ENCODE results near the gene RABEPK. TPM values are rescaled to one million over a fixed set of nuclear protein-coding genes. Genes with fewer than 3 reads are reported as not detected.

RABEPK gene
- total RNA-seq, 4 donors from 2014 or later: 12.5 to 23.0 (median 15.0) TPM

DNA sequence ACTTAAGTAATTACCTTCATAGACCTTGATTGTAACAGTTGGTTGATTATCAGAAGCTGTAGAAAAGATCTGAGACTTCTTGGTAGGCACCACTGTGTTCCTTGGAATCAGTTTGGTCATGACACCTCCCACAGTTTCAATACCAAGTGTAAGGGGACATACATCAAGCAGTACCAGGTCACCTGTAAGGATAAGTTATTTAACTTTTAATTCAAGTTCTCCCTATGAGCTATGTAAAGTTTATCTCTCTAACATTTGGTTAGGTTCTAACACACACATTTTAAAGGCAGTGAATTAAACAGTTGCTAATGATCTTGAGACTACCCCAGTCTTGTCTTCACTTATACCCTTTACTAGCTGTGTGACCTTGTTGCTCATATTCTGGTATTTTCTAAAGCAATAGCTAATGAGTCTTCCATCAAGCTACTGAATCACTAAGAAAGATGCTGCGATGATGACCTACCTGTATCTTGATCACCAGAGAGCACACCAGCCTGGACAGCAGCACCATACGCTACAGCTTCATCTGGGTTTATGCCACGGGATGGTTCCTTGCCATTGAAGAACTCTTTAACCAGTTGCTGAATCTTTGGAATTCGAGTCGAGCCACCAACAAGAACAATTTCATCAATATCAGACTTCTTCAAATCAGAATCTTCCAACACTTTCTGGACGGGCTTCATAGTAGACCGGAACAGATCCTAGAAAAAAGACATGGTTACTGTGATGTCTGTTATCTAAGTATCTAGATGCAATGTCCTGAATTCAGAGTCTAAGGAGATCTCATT lies 38.0 kb downstream of the RABEPK start:
- TF ChIP-seq, protein P1, sequence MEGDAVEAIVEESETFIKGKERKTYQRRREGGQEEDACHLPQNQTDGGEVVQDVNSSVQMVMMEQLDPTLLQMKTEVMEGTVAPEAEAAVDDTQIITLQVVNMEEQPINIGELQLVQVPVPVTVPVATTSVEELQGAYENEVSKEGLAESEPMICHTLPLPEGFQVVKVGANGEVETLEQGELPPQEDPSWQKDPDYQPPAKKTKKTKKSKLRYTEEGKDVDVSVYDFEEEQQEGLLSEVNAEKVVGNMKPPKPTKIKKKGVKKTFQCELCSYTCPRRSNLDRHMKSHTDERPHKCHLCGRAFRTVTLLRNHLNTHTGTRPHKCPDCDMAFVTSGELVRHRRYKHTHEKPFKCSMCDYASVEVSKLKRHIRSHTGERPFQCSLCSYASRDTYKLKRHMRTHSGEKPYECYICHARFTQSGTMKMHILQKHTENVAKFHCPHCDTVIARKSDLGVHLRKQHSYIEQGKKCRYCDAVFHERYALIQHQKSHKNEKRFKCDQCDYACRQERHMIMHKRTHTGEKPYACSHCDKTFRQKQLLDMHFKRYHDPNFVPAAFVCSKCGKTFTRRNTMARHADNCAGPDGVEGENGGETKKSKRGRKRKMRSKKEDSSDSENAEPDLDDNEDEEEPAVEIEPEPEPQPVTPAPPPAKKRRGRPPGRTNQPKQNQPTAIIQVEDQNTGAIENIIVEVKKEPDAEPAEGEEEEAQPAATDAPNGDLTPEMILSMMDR (IDR thresholded peaks at IDR 0.05): no peak
- TF ChIP-seq POLR2A (IDR thresholded peaks at IDR 0.05): no peak
- peaks cover 28 to 65% (median 45%) of the 10 kb centered on the region in 3 donors for H3K36me3 ChIP-seq
- H3K27ac ChIP-seq: no peak overlapping the region

GRCh38 chr9:125238915-125239446 lies 38.6 kb downstream of the RABEPK start:
- no peaks in the 10 kb centered on the region for H3K27me3 ChIP-seq
- no peaks in the 10 kb centered on the region for H3K9me3 ChIP-seq
- peak overlapping the region in 2 of 4 donors; percentile 86 to 97 for H3K4me3 ChIP-seq
- DNase-seq: no peak
- WGBS, 2 donors: 75 to 83% methylated on average over 14 of the region's 14 CpGs
- no peak overlapping the region for H3K27ac ChIP-seq
- peaks cover 28 to 58% (median 45%) of the 10 kb centered on the region in 3 donors for H3K36me3 ChIP-seq
- peaks cover 21 to 77% (median 46%) of the 10 kb centered on the region in 3 donors for H3K4me1 ChIP-seq
- no peak for TF ChIP-seq POLR2A (IDR thresholded peaks at IDR 0.05)
- TF ChIP-seq, protein P1 (IDR thresholded peaks at IDR 0.05): no peak
- intact Hi-C loops (cut with DNase I): no loop called here

More for the DNA sequence above, 38.0 kb downstream of the RABEPK start:
- no peak for DNase-seq
- intact Hi-C loops (cut with DNase I): no loop called here
- H3K4me3 ChIP-seq: peak overlapping the region in 2 of 4 donors; percentile 86 to 97
- H3K9me3 ChIP-seq: no peaks in the 10 kb centered on the region
- peaks cover 21 to 74% (median 46%) of the 10 kb centered on the region in 3 donors for H3K4me1 ChIP-seq
- H3K27me3 ChIP-seq: no peaks in the 10 kb centered on the region
- 82 to 90% methylated on average over 7 of the region's 7 CpGs for WGBS, 2 donors

DNA sequence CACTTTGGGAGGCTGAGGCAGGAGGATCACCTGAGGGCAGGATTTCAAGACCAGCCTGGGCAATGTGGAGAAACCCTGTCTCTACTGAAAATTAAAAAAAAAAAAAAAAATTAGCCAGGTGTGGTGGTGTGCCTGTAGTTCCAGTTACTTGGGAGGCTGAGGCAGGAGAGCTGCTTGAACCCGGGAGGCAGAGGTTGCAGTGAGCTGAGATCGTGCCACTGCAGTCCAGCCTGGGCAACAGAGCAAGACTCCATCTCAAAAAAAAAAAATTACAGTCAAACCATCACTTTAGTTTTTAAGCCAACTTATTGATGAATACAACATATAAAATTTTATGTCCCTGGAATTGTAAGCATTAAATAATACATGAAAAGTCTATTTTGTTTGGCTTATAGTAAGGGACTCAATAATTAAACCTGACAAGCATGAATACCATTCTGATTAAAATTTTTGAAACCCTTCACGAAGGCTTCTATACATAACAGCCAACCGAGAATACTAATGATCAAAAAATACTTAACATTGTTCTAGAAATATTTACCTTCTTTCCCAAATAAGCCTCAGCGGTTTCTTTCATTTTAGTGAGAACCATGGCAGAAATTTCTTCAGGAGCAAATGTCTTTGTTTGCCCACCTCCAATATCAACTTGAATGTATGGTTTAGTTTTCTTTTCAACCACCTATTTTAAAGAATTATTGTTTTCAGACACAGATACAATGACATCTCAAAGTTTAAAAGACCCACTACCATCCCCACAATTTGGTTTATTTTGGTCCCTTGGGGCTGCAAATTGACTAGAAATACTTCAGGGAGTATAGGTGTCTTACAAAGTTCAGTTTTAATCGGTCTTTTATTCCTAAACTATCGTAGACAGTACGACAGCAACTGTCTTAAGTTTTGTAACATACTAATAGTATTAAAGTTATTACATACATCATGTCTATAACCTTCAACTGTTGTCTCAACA lies 39.6 kb downstream of the RABEPK start:
- no peaks in the 10 kb centered on the region for H3K27me3 ChIP-seq
- peaks cover 28 to 49% (median 45%) of the 10 kb centered on the region in 3 donors for H3K36me3 ChIP-seq
- 10 to 18% methylated on average over 8 of the region's 8 CpGs for WGBS, 2 donors
- TF ChIP-seq, protein P1 (IDR thresholded peaks at IDR 0.05): no peak
- no peak for TF ChIP-seq POLR2A (IDR thresholded peaks at IDR 0.05)
- H3K4me1 ChIP-seq: peaks cover 21 to 74% (median 46%) of the 10 kb centered on the region in 3 donors
- H3K27ac ChIP-seq: peak overlapping the region; percentile 93 to 97 (median 95)
- DNase-seq: no peak
- no peaks in the 10 kb centered on the region for H3K9me3 ChIP-seq
- H3K4me3 ChIP-seq: peak overlapping the region; percentile 84 to 99 (median 92)
- intact Hi-C loops (cut with DNase I): no loop called here

- intact Hi-C loops (cut with DNase I): no loop called here
- Histone ChIP-seq H3K27ac (peak overlapping the region; percentile 93 to 97 (median 95)), H3K36me3 (peaks cover 23 to 42% (median 39%) of the 10 kb centered on the region in 3 donors), H3K4me1 (peaks cover 21 to 67% (median 46%) of the 10 kb centered on the region in 3 donors), H3K27me3 (no peaks in the 10 kb centered on the region), H3K9me3 (no peaks in the 10 kb centered on the region), H3K4me3 (peak overlapping the region; percentile 84 to 99 (median 92))
- WGBS, 2 donors: 0% methylated on average over 7 to 24 of the region's 33 CpGs
- DNase-seq: no peak
- no peak for TF ChIP-seq POLR2A (IDR thresholded peaks at IDR 0.05)
- TF ChIP-seq, protein P1 (IDR thresholded peaks at IDR 0.05): no peak
These were observed 40.3 kb downstream of the RABEPK start for GRCh38 chr9:125240649-125240999.
